Gastrocnemius medialis (tissue), 4 donors: ENCODE results near the gene MAN1B1.

Experiments
- CTCF ChIP-seq, 5 experiments: fragments of 450-650 bp in 3 of 5; fragments of 200-600 bp in 2 of 5; sonication (generic) in 2 of 5; IDR thresholded peaks in 4 of 5; conservative IDR thresholded peaks in 1 of 5; 1 replicate in 4 of 5; 2 replicates in 1 of 5; pipeline ENCODE4 v1.5.1; 2016 to 2019; ENCODE audit warnings: antibody characterized with exemption in 5 of 5, mild to moderate bottlenecking in 3 of 5, moderate library complexity in 3 of 5
- POLR2A ChIP-seq, 2 donors: fragments of 450-650 bp; IDR thresholded peaks; one replicate each; pipeline ENCODE4 v1.6.1; 2017; ENCODE audit warnings: antibody characterized with exemption in 2 of 2, mild to moderate bottlenecking in 2 of 2, moderate library complexity in 2 of 2

GRCh38 chr9:137052998-137053943 lies 33.5 kb upstream of the MAN1B1 start:
- TF ChIP-seq POLR2A (IDR thresholded peaks at IDR 0.05) = no peak
- no peak for TF ChIP-seq CTCF (IDR thresholded peaks at IDR 0.05 in 4 of 5, conservative IDR thresholded peaks at IDR 0.05 in 1 of 5)
